ENCODE measurements around the gene CNGA2.

Gene CNGA2

DNA sequence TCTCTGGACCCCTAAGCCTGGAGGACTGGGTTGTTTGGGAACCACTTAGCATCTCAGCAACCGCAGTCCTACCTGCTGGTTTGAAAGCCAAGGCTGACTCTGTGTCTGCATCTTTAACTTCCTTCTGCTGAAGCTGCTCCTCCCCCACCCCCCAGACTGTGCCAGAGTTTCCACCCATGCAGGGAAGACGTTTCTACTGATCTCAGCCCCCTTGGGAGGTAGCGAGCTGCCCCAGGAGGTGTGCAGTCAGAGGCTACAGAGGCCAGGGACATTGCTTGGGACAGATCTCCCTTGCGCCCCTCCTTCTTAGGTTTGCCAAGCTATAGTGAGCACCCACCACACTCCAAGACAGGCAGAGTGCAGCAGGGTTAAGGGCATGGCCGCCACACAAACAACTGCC is 23.4 kb upstream of the CNGA2 start:
- TF ChIP-seq, protein P1, sequence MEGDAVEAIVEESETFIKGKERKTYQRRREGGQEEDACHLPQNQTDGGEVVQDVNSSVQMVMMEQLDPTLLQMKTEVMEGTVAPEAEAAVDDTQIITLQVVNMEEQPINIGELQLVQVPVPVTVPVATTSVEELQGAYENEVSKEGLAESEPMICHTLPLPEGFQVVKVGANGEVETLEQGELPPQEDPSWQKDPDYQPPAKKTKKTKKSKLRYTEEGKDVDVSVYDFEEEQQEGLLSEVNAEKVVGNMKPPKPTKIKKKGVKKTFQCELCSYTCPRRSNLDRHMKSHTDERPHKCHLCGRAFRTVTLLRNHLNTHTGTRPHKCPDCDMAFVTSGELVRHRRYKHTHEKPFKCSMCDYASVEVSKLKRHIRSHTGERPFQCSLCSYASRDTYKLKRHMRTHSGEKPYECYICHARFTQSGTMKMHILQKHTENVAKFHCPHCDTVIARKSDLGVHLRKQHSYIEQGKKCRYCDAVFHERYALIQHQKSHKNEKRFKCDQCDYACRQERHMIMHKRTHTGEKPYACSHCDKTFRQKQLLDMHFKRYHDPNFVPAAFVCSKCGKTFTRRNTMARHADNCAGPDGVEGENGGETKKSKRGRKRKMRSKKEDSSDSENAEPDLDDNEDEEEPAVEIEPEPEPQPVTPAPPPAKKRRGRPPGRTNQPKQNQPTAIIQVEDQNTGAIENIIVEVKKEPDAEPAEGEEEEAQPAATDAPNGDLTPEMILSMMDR (conservative IDR thresholded peaks at IDR 0.05; ENCODE audit: low read length): no peak
- H3K4me3 ChIP-seq (ENCODE audit: low read length): no peak overlapping the region

DNA sequence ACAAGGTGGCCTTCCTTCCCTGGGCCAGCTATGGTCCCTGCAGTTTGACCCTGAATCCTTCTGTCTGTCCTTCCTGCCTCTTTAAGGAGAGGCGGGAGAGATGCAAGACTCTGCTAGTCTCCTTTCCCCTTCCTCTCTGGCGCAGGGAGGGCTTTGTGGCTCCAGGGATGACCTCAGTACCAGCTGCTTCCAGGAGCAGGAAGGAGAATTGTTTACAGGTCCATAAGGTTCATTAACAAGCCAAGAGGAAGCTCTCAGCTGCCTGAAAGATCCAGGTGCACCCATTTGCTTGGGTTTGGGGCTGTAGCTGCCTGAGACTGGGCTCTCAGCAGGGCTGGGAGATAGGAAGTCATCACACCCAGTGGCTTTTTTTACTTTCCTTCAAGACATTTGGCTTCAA is 22.8 kb upstream of the CNGA2 start:
- DNase-seq (ENCODE audit: low read depth): no peak
- H3K4me3 ChIP-seq (ENCODE audit: low read length): no peak overlapping the region
- TF ChIP-seq, protein P1 (conservative IDR thresholded peaks at IDR 0.05; ENCODE audit: low read length): no peak

More for the DNA sequence above, 23.4 kb upstream of the CNGA2 start:
- DNase-seq (ENCODE audit: low read depth): no peak

- no peak for DNase-seq (ENCODE audit: low read depth)
- H3K4me3 ChIP-seq (ENCODE audit: low read length): no peak overlapping the region
- TF ChIP-seq, protein P1 (conservative IDR thresholded peaks at IDR 0.05; ENCODE audit: low read length): no peak
Observed at GRCh38 chrX:151712253-151712652, 22.3 kb upstream of the CNGA2 start.

- H3K4me3 ChIP-seq (ENCODE audit: low read length): no peak overlapping the region
- DNase-seq (ENCODE audit: low read depth): no peak
- TF ChIP-seq, protein P1 (conservative IDR thresholded peaks at IDR 0.05; ENCODE audit: low read length): peak; percentile 47
Observed at GRCh38 chrX:151713849-151714248, 20.7 kb upstream of the CNGA2 start.

DNA sequence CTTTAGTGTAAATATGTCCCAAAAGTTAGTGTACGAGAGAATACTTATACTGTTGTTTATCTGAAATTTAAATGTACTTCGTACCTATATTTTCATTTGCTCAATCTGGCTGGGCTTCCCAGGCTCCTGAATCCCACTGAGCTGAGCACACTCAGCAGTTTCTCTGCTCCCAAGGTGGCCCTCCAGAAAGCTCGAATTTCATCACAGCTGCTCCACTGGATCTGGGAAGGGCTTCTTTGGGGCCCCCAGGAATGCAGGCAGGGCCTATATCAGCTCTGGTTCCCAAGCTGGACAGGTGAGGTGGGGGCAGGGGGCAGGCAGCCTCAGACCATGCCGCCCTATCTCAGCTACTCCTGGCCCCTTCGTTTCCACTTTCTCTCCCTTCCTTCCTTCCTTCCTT is 20.2 kb upstream of the CNGA2 start:
- TF ChIP-seq, protein P1 (conservative IDR thresholded peaks at IDR 0.05; ENCODE audit: low read length): no peak
- DNase-seq (ENCODE audit: low read depth): no peak
- H3K4me3 ChIP-seq (ENCODE audit: low read length): no peak overlapping the region

GRCh38 chrX:151715752-151716151 is 18.8 kb upstream of the CNGA2 start, which contains the start of gene FATE1:
Gene FATE1 (plus strand): TSS chrX:151716035. CDS start chrX:151716120, 85 bp downstream.
- TF ChIP-seq, protein P1 (conservative IDR thresholded peaks at IDR 0.05; ENCODE audit: low read length): no peak
- DNase-seq (ENCODE audit: low read depth): no peak
- H3K4me3 ChIP-seq (ENCODE audit: low read length): no peak within 1 kb of the TSS

DNA sequence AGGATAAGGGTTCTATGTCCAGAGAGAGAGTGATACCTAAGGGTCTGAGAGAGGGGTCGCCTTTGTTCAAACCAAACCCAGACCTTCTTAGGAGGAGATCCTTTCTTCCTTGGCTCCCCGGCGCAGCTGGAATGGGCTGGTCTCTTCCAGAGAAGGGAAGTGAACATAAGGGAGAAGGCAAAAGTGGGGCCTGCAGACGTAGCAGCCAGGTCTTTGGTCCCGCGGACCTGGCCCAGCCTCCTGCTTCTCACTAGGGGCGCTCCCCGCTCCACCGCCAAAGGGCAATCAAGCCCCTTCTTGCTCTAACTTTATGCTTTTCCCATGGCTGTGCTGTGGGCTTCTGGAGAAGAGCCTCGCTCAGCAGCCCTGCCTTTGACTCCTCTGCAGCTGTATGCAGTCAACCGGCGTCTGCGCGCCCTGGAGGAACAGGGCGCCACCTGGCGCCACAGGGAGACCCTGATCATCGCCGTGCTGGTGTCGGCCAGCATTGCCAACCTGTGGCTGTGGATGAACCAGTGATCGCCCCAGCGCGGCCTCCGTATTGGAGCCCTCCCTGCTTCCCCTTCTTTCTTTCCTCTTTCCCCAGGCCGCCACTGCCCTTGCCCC is 12.2 kb upstream of the CNGA2 start:
- DNase-seq (ENCODE audit: low read depth): peak; percentile 32
- H3K4me3 ChIP-seq (ENCODE audit: low read length): no peak overlapping the region
- TF ChIP-seq, protein P1 (conservative IDR thresholded peaks at IDR 0.05; ENCODE audit: low read length): peak; percentile 63

Measured in AG10803 (cell line).